Thyroid gland (tissue), 4 donors: ENCODE data around the gene GPANK1.

Experiments used
- POLR2A ChIP-seq, 2 donors: fragments of 450-650 bp; IDR thresholded peaks; one replicate each; pipeline ENCODE4 v1.6.1; 2017; ENCODE audit warnings: antibody characterized with exemption in 2 of 2, mild to moderate bottlenecking in 2 of 2, moderate library complexity in 1 of 2
- TF ChIP-seq, protein P1 (sequence below), 6 experiments: fragments of 200-600 bp in 3 of 6; fragments of 450-650 bp in 3 of 6; sonication (generic) in 3 of 6; IDR thresholded peaks; one replicate each; pipeline ENCODE4 v1.5.1; 2016 to 2019; ENCODE audit warnings: antibody characterized with exemption in 6 of 6, mild to moderate bottlenecking in 2 of 6, inconsistent platforms in 1 of 6, moderate library complexity in 1 of 6

GRCh38 chr6:31624070-31624469 is 40.7 kb downstream of the GPANK1 start:
- TF ChIP-seq, protein P1, sequence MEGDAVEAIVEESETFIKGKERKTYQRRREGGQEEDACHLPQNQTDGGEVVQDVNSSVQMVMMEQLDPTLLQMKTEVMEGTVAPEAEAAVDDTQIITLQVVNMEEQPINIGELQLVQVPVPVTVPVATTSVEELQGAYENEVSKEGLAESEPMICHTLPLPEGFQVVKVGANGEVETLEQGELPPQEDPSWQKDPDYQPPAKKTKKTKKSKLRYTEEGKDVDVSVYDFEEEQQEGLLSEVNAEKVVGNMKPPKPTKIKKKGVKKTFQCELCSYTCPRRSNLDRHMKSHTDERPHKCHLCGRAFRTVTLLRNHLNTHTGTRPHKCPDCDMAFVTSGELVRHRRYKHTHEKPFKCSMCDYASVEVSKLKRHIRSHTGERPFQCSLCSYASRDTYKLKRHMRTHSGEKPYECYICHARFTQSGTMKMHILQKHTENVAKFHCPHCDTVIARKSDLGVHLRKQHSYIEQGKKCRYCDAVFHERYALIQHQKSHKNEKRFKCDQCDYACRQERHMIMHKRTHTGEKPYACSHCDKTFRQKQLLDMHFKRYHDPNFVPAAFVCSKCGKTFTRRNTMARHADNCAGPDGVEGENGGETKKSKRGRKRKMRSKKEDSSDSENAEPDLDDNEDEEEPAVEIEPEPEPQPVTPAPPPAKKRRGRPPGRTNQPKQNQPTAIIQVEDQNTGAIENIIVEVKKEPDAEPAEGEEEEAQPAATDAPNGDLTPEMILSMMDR (IDR thresholded peaks at IDR 0.05) = no peak
- no peak for TF ChIP-seq POLR2A (IDR thresholded peaks at IDR 0.05)
